Measurements from ENCODE around the gene PPP1CB.

- TF ChIP-seq POLR2A (IDR thresholded peaks at IDR 0.05), result no peak
- no peak for TF ChIP-seq CTCF (IDR thresholded peaks at IDR 0.05)
Measured at GRCh38 chr2:28730641-28731146, 20.9 kb upstream of the PPP1CB start.

Data from adrenal gland (tissue), 5 donors.